Neural cell (in vitro differentiated cells): ENCODE results near the gene SGIP1.

Source experiments
- EZH2 ChIP-seq: fragments of 200-600, 300-800 bp; shearing (Covaris generic), sonication (generic); IDR thresholded peaks from 2 replicates; pipeline ENCODE4 v1.6.1; 2014; ENCODE audit warnings: antibody characterized with exemption, low read length, borderline replicate concordance, mild to moderate bottlenecking; ENCODE audit not compliant: insufficient read depth, poor library complexity, severe bottlenecking
- POLR2AphosphoS5 ChIP-seq: IDR thresholded peaks from 2 replicates; pipeline ENCODE4 v1.6.1; 2012
- RAD21 ChIP-seq: fragments of 450-650 bp; conservative IDR thresholded peaks from 2 replicates; pipeline ENCODE4 v1.6.1; 2014; ENCODE audit warnings: antibody characterized with exemption, mild to moderate bottlenecking, moderate library complexity
- TAF1 ChIP-seq: IDR thresholded peaks from 2 replicates; pipeline ENCODE4 v1.6.1; 2012; ENCODE audit warnings: low read depth
- TF ChIP-seq, protein P1 (sequence below): fragments of 450-650 bp; IDR thresholded peaks from 2 replicates; pipeline ENCODE4 v1.5.1; 2014; ENCODE audit warnings: antibody characterized with exemption, mild to moderate bottlenecking, moderate library complexity; ENCODE audit not compliant: poor library complexity, severe bottlenecking
- TF ChIP-seq, protein P2 (sequence below): IDR thresholded peaks from 2 replicates; pipeline ENCODE4 v1.6.1; 2012; ENCODE audit warnings: borderline replicate concordance

- TF ChIP-seq, protein P1, sequence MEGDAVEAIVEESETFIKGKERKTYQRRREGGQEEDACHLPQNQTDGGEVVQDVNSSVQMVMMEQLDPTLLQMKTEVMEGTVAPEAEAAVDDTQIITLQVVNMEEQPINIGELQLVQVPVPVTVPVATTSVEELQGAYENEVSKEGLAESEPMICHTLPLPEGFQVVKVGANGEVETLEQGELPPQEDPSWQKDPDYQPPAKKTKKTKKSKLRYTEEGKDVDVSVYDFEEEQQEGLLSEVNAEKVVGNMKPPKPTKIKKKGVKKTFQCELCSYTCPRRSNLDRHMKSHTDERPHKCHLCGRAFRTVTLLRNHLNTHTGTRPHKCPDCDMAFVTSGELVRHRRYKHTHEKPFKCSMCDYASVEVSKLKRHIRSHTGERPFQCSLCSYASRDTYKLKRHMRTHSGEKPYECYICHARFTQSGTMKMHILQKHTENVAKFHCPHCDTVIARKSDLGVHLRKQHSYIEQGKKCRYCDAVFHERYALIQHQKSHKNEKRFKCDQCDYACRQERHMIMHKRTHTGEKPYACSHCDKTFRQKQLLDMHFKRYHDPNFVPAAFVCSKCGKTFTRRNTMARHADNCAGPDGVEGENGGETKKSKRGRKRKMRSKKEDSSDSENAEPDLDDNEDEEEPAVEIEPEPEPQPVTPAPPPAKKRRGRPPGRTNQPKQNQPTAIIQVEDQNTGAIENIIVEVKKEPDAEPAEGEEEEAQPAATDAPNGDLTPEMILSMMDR, result no peak
- TF ChIP-seq POLR2AphosphoS5 (no peak), EZH2 (no peak), RAD21 (no peak), TAF1 (no peak)
- TF ChIP-seq, protein P2, sequence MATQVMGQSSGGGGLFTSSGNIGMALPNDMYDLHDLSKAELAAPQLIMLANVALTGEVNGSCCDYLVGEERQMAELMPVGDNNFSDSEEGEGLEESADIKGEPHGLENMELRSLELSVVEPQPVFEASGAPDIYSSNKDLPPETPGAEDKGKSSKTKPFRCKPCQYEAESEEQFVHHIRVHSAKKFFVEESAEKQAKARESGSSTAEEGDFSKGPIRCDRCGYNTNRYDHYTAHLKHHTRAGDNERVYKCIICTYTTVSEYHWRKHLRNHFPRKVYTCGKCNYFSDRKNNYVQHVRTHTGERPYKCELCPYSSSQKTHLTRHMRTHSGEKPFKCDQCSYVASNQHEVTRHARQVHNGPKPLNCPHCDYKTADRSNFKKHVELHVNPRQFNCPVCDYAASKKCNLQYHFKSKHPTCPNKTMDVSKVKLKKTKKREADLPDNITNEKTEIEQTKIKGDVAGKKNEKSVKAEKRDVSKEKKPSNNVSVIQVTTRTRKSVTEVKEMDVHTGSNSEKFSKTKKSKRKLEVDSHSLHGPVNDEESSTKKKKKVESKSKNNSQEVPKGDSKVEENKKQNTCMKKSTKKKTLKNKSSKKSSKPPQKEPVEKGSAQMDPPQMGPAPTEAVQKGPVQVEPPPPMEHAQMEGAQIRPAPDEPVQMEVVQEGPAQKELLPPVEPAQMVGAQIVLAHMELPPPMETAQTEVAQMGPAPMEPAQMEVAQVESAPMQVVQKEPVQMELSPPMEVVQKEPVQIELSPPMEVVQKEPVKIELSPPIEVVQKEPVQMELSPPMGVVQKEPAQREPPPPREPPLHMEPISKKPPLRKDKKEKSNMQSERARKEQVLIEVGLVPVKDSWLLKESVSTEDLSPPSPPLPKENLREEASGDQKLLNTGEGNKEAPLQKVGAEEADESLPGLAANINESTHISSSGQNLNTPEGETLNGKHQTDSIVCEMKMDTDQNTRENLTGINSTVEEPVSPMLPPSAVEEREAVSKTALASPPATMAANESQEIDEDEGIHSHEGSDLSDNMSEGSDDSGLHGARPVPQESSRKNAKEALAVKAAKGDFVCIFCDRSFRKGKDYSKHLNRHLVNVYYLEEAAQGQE, result no peak
Observed at GRCh38 chr1:66739401-66740157, 205.6 kb downstream of the SGIP1 start.
